GM18508 (cell line): ENCODE data around the gene MRPS15.
"Not testable (repeated sequence)": the region's sequence is repeated elsewhere in the genome, so short reads cannot be mapped to it uniquely, and the experiment has no call there.

Source experiments
- ATAC-seq: cut with Tn5 transposase; IDR thresholded peaks from one replicate; pipeline ENCODE4 v1.9.1; 2021; ENCODE audit warnings: moderate number of reproducible peaks; ENCODE audit not compliant: insufficient read depth, unreplicated experiment

The MRPS15 gene

DNA sequence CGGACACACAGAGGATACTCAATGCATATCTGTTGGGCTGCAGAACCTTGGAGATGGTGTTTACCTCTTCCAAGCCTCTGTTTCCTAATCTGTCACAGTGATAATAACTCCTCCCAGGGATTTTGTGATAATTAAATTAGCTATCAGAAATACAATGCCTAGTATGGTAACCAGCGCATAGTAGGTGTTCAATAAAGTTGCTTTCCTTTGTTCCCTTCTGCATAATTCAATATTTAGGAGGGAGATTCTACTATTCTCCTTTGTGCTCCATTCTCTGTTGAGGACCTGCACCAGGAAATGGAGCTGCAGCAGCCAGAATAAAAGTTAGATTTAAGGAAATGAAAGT, 21.9 kb upstream of the MRPS15 start:
- ATAC-seq, result no peak

DNA sequence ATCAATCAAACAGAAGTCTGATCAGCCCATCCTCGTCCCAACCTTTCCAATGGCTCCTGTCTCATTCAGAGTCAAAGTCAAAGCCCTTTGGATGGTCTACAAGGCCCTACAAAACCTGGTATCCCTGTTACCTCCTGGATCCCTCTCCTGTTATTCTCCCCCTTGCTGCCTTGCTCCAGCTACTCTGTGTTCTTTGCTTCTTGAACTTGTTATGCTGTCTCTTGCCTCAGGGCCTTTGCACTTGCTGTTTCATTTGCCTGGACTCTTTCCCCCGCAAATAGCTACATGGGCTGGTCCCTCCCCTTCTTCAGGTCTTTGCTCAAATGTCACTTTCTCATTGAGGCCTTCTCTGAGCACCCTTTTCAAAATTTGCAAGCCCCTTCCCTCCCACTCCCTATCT, 19.9 kb upstream of the MRPS15 start:
- ATAC-seq, result no peak

DNA sequence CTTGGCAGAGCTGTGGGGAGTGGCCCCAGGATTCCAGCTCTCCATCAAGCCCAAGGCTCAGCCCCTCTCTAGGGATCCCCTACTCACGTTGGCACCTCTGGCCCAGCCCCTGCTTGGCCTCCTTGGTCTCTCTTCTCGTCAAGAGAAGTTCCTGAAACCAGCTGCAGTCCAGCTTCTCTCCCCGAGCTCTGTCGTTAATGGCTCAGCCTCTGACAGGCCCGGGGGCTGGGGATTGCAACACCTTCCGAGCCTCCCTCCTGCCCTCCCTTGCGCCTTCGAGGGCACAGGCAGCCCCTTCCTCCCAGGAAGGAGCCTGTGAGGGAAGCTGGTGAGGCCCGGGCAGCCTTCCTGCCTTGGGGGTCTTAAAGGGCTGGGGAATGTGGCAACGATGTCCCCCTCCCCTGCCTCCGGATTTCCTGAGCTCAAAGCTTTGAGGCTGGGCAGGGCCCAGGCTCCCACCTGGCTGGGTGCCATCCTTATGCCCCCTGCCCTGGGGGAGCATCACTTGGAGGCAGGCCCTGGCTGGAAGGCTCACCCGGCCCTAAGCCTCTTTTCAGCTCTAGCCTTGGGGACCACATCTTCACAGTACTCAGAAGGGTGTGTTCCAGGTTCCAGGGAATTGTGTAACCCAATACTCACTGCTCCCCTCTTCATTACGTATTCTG, 18.7 kb upstream of the MRPS15 start, which contains the start of gene CSF3R:
Gene CSF3R, minus strand, starts transcription at position 190 of the 665 bp plus-strand sequence. CDS start 3,417 bp downstream, outside the sequence.
- no peak for ATAC-seq

DNA sequence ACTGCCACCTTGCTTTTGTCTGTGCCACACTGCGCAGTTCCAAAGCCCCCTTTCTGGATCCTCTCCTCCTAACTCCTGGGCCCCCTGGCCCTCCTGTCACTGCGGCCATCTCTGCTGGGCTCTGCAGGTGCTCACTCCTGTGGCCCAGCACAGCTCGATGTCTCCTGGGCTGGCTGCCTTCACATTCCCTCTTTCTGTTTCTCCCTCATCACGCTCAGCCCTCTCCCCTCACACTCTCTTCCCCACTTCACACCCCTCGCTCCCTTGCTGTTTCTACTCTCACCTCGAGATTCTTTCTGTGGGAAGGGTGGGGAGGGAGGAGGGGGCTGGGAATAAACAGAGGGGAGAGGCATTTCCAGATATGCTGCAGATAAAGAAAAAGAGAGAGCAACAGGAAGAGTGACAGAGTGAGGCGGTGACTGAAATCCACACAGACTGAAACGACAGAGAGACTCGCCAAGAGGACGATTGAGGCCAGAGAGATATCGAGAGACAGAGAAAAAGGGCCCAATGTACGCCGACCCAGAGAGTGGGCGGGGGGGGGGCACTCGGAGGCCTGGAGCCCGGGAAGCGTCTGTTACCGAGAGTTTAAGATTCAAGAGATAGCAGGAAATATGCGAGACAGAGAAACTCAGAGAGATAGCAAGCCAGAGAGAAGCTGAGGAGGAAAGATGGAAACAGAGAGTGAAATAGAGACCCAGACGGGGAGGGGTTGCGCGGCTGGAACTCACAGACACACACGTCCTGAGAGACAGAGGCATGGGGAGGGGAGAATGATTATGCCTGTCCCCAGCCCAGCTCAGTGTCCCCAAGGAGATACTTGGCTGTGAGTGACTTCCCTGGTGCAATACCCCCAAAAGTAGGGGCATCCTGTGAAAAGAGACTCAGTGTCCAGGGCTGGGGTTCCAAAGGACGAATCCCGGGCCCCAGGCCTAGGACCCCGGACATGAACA, 17.9 kb upstream of the MRPS15 start:
- ATAC-seq, result no peak

DNA sequence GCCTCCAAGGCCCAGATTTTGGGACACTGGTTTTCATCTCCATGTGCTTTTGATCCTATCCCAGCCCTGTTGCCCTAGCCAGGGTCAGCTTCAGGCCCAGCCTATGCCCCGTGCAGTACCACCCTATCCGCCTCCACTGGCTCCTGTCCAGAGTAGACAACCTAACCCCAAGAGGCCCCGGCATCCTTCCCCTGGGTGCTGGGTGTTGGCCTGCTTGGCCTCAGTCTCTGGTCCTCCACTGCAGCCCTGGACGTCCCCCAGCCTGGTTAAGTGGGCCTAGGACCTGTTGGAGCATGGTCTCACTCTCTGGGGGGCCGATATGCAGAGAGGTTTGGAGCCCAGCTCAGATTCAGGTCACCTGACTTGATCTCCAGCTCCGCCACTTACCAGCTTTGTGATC, 16.9 kb upstream of the MRPS15 start:
- no peak for ATAC-seq

DNA sequence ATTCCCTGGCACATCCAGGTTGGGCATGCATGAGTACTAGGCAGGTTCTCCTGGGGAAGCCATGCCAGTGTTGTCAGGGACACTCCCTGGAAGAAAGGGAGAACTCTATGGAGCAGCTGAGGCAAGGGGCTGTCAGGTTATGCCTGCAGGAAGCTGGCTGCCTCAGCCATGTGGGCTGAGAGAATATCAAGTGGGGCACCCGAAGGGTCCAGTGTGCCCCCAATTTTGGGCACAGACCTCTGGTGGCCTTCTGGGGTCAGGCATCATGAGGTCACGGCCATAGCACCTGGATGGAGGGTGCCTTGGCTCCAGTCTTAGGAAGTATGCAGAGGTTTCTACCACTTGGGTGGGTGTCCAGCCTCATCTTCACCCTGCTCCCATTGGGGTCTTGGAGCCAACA, 16.0 kb upstream of the MRPS15 start:
- ATAC-seq, result no peak

DNA sequence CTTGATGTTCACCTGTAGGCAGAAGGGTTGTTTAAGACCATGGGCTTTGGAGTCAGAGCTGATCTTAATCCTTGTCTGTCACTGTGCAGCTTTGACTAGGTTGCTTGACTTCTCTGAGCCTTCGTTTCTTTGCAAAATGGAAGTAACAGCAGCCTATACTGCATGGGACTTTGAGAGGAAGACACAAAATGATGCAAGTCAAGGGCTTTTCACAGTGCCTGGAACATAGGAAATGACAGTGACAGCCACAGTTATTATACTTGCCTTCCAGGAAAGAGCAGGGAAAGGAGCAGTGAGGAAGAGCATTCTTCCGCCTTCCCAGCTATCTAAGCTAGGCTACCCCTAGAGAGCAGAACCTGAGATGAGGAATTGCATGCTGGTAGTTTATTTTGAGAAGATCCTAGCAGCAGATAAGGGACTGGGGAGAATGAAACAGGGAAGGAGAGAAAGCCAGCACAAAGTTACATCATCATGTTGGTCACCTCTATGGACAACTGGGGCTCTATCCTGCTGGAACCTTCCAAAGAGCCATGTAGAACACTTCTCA, 15.4 kb upstream of the MRPS15 start:
- no peak for ATAC-seq

DNA sequence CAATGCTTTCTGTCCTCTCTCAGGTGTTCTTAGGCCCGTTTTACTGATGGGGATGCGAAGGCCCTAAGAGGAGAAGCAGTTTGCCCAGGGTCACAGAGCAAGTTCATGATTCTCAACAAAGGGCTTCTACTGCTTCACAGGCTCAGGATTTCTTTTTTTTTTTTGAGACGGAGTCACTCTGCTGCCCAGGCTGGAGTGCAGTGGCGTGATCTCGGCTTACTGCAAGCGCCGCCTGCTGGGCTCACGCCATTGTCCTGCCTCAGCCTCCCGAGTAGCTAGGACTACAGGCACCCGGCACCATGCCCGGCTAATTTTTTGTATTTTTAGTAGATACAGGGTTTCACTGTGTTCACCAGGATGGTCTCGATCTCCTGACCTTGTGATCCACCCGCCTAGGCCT, 13.4 kb upstream of the MRPS15 start:
- ATAC-seq, result not testable (repeated sequence)

DNA sequence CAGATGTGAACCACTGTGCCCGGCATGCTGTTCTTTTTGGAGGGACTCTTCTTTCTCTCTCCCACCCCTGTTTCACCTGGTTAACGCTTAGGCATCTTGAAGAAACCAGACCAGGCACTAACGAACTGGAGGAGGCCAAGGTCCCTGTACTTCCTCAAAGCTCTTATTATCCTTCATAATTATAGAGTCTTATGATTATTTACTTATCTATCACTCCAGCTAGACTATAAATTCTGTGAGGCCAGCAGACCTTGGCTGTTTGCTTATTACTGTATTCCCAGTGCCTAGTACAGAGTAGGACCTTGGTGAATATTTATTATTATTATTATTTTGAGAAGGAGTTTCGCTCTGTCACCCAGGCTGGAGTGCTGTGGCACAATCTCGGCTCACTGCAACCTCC, 12.8 kb upstream of the MRPS15 start:
- ATAC-seq, result no peak

DNA sequence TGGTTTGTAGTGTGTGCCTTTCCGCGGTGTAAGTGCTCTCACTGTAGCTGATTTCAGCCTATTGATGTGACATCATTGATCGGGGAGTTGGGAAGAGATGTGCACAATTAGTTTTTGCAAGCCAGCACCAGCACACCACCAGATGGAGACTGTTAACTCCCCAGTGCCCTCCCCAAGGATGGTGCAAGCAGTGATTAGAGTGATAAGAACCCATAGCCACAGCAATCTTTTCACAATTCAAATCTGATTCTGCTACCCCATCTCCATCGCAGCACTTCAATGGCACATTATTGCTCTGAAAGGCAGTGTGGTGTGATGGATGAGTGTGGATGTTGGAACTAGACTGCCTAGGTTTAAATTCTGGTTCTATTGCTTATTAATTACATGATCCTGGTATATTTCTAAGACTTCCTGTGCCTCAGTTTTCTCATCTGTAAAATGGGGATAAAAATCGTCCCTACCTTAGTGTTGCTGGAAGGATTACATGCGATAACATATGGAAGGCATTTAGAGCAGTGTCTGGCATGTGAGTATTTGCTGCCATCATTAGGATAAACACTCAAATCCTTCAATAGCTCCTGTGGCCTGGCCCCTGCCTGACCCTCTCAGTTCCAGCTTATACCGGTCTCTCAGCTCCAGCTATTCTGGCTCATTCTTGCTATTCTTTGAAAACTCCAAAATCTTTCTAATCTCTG, 11.9 kb upstream of the MRPS15 start:
- ATAC-seq, result no peak

DNA sequence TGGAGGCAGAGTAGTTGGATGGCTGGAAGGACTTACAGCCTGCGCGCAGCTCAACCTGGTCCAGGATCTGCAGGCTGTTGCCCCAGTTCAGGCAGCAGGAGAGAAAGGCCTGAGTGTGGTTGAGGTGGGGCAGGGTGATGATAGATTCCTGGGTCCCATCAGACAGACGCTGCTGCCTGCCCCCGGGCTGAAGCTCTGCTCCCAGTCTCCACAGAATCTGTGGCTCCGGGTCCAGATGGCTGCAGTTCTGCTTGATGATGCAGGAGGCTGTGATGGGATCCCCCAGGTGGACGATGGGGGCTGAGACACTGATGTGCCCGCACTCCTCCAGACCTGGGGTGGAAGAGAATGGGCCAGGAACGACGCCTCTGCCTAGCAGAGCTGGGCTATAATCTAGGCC, 11.2 kb upstream of the MRPS15 start:
- ATAC-seq, result no peak

DNA sequence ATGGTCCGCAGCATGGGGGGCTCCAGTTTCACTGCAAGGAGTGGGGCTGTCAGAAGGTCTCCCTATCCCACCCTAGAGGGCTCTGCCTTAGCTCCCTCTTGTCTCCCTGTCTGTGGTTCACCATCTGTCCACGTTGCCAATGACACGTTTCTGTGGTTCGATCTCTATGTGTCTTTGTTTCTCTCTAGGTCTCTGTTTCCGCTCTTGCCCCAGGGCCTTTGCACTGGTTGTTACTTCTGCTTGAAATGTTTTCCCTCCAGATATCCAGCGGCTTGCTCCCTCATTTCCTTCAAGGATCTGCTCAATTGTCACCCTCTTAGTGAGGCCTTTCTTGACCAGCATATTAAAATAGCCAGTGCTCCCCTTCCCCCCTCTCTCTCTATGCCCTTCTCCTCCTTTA, 8.5 kb upstream of the MRPS15 start:
- no peak for ATAC-seq

DNA sequence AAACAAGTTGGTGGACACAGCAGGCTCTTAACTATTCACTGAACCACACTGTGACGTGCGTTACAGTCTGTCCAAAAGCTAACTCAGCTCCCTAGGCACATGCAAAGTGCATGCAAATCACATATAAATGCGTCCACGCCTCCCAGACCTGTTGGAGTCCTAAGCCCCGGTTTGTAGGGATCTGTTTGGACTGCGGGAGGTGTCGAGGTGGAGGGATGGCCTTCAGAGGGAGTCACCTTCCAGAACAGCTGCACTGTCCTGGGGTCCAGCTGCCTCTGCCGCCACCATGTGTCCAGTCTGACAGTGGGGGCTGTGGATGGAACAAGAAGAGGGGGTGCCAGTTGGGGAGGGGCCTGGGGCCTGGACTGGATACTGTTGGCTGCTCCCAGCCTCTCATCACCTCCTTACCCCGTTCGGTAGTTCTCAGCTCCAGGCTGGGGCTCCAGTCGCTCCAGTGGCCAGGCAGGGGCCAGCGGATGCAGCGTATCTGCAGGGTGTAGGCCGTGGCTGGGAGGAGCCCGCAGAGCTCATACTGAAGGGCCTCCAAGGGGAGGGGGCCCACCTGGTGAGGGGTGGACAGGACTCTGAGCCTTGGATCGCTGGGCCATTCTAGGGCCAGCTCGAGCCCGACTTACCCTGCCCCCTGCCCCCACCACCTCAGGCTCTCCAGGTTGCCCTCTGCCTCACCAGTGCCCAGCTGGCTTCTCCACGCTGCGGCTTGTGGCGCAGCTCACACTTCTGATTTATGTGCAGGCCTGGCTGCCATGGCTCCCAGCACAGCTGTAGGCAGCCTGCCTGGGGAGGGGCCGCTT, 7.9 kb upstream of the MRPS15 start:
- no peak for ATAC-seq

DNA sequence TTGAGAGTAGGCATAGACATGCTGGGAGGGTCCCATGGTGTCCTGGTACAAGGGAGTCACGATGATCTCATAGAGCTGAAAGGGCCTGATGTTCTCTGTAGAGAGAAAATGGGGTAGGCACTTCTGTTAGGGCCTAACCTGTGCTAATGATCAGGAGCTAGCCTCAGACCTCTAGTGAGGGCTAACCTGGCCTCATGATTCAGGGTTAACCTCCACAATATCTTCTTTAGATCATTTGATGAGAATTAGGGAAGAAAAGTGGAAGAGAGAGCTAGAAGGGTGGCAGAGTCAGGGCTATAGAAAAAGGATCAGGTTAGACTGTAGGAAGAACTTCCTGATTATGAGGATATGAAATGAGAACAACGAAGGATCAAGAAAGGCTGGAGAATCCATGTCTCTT, 5.0 kb upstream of the MRPS15 start:
- no peak for ATAC-seq

DNA sequence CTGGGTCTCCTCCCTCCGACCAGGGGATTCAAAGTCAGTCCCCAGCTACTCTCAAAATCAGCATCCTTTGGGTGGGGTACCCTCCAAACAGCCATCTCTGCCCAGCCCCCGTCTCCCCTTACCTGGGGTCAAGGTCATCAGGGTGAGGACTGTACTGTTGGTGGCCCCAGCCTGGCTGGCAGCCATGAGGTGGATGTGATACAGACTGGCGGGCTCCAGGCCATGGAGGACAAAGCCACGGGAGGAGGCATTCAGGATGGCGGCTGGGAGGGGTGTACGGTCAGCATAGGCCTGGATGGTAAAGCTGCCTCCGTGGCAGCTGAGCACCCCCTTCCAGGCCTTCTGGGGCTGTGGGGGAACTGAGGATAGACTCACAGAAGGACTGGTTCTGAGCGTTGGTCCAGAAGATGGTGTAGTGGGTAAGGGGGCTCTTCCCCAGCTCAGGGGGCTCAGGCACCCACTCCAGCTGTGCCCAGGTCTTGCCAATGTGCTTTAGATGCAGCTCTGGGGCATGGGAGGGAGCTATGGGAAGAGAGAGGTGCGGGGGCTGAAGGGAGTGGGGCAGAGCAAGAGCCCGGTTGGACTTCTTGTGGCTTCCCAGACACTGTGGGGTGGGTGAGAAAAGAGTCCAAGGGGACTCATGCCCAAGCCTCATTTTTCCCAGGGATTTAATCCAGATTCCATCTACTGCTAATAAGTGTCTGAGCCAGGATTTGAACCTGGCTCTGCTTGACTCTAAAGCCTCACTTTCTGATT, 3.7 kb upstream of the MRPS15 start:
- ATAC-seq, result no peak

DNA sequence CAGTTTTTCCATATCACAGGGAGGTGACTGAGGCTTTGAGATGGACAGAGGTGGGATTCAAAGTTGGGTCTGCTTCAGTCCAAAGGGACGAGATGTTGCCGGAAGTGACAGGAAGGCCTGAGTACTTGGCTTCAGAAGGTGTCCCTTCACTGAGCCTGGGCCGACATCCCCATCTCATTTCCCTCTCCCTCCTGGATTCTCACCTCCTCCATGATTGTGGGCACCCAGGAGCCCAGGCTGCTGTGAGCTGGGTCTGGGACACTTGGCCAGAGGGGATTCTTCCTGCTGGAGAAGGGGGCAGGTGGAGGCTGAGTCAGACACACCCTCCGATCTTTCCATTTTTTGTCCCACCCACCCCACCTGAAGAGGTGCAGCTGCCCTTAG, 2.8 kb upstream of the MRPS15 start:
- ATAC-seq, result no peak

DNA sequence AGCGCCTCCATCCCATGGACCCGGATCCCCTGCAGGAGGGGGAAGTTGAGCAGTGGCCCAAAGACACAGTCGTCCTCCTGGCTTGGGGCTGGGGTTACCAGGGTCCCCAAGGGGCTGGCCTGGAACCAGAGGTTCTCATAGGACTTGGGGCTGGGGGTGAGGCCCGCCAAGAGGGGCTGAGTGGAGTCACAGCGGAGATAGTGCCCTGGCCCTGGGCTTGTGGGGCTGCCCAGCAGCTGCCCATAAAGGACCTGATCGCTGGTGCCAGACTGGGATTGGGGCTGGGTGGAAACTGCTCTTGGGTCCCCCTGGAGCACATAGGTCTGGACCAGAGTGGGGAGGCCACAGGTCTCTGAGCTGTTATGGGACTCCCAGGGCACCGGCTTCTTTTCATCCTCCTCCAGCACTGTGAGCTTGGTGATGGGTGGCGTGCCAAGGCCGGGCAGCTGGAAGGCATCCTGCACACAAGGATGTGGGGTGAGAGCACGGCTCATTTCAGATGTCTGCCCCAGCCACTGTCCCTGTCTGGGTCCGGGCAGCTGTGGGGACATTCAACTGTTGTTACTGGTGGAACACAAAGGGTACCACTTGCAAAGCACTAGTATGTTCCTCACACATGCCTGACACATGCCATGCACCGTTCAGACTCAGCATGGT, 2.3 kb upstream of the MRPS15 start:
- ATAC-seq, result no peak

DNA sequence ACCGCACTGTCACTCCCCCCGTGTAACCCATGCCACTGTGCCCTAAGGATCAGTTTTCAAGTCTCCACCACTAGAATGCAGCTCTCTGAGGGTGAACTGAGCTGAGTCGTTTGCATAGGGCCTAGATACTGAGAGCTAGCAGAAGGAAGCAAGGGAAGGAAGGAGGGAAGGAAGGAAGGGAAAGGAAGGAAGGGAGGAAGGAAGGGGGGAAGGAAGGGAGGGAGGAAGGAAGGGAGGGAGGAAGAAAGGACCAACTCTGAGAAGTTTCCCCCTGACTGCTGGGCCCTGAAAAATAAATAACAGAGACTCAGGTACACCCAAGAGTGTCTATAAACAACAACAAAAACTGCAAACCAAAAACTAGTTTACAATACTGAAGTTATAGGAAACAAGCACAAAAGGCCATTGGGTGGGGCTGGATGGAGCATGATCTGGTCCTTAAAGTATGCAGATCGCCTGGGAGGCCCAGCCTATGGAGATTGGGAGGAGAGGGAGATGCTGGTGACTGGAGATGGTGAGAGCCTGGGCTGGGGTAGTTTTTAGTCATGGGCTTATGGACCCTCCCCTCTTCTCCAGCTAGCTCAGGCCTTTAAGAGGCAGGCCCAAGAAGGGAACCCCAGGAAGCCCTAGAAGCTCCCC, 1.7 kb upstream of the MRPS15 start:
- no peak for ATAC-seq
